Lower lobe of right lung (tissue), 2 donors: ENCODE data around the gene USP31. TPM values are rescaled to one million over a fixed set of nuclear protein-coding genes. Genes with fewer than 3 reads are reported as not detected.
A peak's percentile ranks its signal among the peaks of the same experiment; 100 is the strongest.

Source experiments
- ATAC-seq, 2 donors: fragments of 200-7000 bp; cut with Tn5 transposase; one replicate each; pipeline ENCODE4 v1.9.1; 2020 to 2022; ENCODE audit warnings: mild to moderate bottlenecking in 2 of 2, moderate library complexity in 2 of 2
- DNase-seq: peaks from one replicate; pipeline ENCODE4 v3.0.0-alpha.2; 2020
- H3K27ac ChIP-seq: fragments of 200-600 bp; one replicate; pipeline ENCODE4 v1.8.0; 2022
- H3K27me3 ChIP-seq: fragments of 200-600 bp; one replicate; pipeline ENCODE4 v1.8.0; 2022; ENCODE audit warnings: low read depth
- H3K36me3 ChIP-seq: fragments of 200-600 bp; one replicate; pipeline ENCODE4 v1.8.0; 2022; ENCODE audit warnings: mild to moderate bottlenecking
- H3K4me1 ChIP-seq: fragments of 200-600 bp; one replicate; pipeline ENCODE4 v1.8.0; 2022
- H3K4me3 ChIP-seq: fragments of 200-600 bp; one replicate; pipeline ENCODE4 v1.8.0; 2022; ENCODE audit warnings: mild to moderate bottlenecking
- H3K9me3 ChIP-seq: fragments of 200-600 bp; one replicate; pipeline ENCODE4 v1.8.0; 2022
- intact Hi-C: fragments of 100-400 bp; cut with DNase I; formaldehyde crosslinking; loops from one replicate; pipeline ENCODE4 v1.11.0; 2022
- total RNA-seq: library from RNA; stranded (reverse); fragmentation: NEBNext Ultra II Directional; extraction: Animal tissue kit (Norgen Biotek cat#: 25700); gene quantifications from one replicate; pipeline ENCODE4 v1.2.1, GENCODE V29; 2021
- TF ChIP-seq, protein P1 (sequence below): fragments of 200-600 bp; IDR thresholded peaks from one replicate; pipeline ENCODE4 v1.8.0; 2022; ENCODE audit warnings: antibody characterized with exemption, mild to moderate bottlenecking
- donor health status: DM: no; HTN: yes; CAD: no; lungs with severe emphysema.

USP31 gene
- total RNA-seq, 1 donor from 2014 or later = 13.1 TPM

DNA sequence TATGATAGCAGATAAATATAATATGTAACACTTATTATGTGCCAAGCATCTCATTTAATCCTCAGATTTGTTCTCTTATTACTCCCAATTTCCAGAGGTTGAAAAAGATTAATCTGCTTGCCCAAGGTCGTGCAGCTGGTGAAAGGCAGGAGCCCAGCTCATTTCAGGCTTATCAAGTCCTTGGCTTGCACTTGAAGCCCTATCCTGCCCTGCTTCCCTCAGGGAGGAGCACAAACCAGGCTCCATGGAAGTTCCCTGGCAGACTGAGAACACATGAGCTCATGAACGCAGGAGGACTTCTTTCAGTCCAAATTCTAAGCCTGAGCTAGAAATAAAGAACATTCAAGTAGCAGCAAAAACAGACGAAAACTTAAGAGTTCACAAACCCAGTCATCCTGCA is 74.8 kb downstream of the USP31 start:
- ATAC-seq (no peak), DNase-seq (no peak)
- Histone ChIP-seq H3K9me3 (no peaks in the 10 kb centered on the region), H3K4me3 (no peak overlapping the region), H3K27me3 (no peaks in the 10 kb centered on the region), H3K27ac (no peak overlapping the region), H3K36me3 (peaks cover 64% of the 10 kb centered on the region), H3K4me1 (peaks cover 13% of the 10 kb centered on the region)
- intact Hi-C loops = no loop called here
- TF ChIP-seq, protein P1, sequence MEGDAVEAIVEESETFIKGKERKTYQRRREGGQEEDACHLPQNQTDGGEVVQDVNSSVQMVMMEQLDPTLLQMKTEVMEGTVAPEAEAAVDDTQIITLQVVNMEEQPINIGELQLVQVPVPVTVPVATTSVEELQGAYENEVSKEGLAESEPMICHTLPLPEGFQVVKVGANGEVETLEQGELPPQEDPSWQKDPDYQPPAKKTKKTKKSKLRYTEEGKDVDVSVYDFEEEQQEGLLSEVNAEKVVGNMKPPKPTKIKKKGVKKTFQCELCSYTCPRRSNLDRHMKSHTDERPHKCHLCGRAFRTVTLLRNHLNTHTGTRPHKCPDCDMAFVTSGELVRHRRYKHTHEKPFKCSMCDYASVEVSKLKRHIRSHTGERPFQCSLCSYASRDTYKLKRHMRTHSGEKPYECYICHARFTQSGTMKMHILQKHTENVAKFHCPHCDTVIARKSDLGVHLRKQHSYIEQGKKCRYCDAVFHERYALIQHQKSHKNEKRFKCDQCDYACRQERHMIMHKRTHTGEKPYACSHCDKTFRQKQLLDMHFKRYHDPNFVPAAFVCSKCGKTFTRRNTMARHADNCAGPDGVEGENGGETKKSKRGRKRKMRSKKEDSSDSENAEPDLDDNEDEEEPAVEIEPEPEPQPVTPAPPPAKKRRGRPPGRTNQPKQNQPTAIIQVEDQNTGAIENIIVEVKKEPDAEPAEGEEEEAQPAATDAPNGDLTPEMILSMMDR = no peak

DNA sequence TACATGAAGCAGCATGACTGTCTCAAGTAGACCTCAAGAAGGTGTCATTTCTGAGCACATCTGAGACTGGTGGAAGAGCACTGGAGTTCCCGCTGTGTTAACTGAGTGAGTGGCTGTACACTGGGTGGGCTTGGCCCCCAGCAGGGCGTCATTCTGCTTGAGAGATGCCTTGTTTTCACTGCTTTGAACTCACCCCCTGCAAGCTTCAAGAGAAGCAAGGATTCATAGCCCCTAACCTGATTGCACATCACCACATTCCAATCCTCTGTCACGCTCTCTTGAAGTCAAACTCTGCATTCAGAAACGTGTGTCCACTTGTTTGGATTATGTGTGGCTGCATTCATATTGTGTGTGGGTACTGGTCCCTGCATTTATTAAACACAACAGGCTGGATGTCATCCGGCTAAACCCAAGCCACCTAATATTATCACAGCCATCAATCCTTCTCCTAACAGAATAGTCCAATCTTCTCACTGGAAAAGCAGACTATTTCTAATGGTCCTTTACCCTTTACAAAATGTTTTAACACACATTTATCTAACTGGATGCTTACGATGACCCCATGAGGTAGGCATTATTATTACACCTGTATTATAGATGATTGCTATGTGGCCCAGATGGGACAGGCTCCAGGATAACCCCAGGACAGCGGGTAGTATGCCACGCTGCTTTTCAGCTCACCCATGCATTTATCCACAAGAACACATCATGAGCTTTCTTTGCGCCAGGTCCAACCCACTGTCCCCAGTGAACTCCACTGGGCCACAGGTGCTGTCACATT is 76.3 kb downstream of the USP31 start:
- Histone ChIP-seq H3K9me3 (no peaks in the 10 kb centered on the region), H3K27me3 (no peaks in the 10 kb centered on the region), H3K4me3 (no peak overlapping the region), H3K36me3 (peaks cover 74% of the 10 kb centered on the region), H3K27ac (no peak overlapping the region), H3K4me1 (peaks cover 13% of the 10 kb centered on the region)
- TF ChIP-seq, protein P1 = no peak
- DNase-seq = no peak
- intact Hi-C loops = no loop called here
- no peak for ATAC-seq

GRCh38 chr16:23072084-23072599 is 77.1 kb downstream of the USP31 start:
- Histone ChIP-seq H3K27me3 (no peaks in the 10 kb centered on the region), H3K9me3 (no peaks in the 10 kb centered on the region), H3K4me1 (peaks cover 13% of the 10 kb centered on the region), H3K4me3 (no peak overlapping the region), H3K27ac (peak overlapping the region; percentile 18), H3K36me3 (peaks cover 75% of the 10 kb centered on the region)
- DNase-seq (peak; percentile 63), ATAC-seq (peak; percentile 53 to 56)
- intact Hi-C loops = no loop called here
- TF ChIP-seq, protein P1 = no peak

- no peaks in the 10 kb centered on the region for H3K9me3 ChIP-seq
These were observed 77.8 kb downstream of the USP31 start for GRCh38 chr16:23071196-23072083.

GRCh38 chr16:23069844-23070243 is 79.4 kb downstream of the USP31 start:
- intact Hi-C loops = no loop called here
- no peak overlapping the region for H3K27ac ChIP-seq

More at GRCh38 chr16:23071196-23072083, 77.8 kb downstream of the USP31 start:
- intact Hi-C loops = no loop called here
- no peak overlapping the region for H3K4me3 ChIP-seq
- peaks cover 68% of the 10 kb centered on the region for H3K36me3 ChIP-seq
- H3K27ac ChIP-seq = peak overlapping the region; percentile 18
- DNase-seq (no peak), ATAC-seq (peak; percentile 52 to 70)
- H3K27me3 ChIP-seq = no peaks in the 10 kb centered on the region
- TF ChIP-seq, protein P1 = no peak
- H3K4me1 ChIP-seq = peaks cover 13% of the 10 kb centered on the region

More at GRCh38 chr16:23069844-23070243, 79.4 kb downstream of the USP31 start:
- peaks cover 62% of the 10 kb centered on the region for H3K36me3 ChIP-seq
- H3K9me3 ChIP-seq = no peaks in the 10 kb centered on the region
- H3K4me1 ChIP-seq = peaks cover 13% of the 10 kb centered on the region
- H3K4me3 ChIP-seq = no peak overlapping the region
- DNase-seq = no peak
- TF ChIP-seq, protein P1 = no peak
- no peaks in the 10 kb centered on the region for H3K27me3 ChIP-seq
- no peak for ATAC-seq
